Activated T-helper 1 cell treated with anti-CD3 and anti-CD28 coated beads, Interleukin-12 subunit alpha, Interleukin-12 subunit beta, Interleukin-2, Interleukin-4 antibody, amounts not matched to agents 30 ng/mL and 10 ng/mL and 1 ng/mL, durations not matched to agents 14 hours and 24 hours and 36 hours (primary cell): ENCODE results near the gene AURKA. TPM values are rescaled to one million over a fixed set of nuclear protein-coding genes. Genes with fewer than 3 reads are reported as not detected.

Experiments used
- DNase-seq: peaks from one replicate; pipeline ENCODE4 v3.0.0; 2021; ENCODE audit warnings: low spot score
- H3K27ac Mint-ChIP-seq: one replicate; pipeline ENCODE4 v1.8.0; 2021; ENCODE audit warnings: mild to moderate bottlenecking, mixed read lengths
- H3K27me3 Mint-ChIP-seq: one replicate; pipeline ENCODE4 v1.8.0; 2022; ENCODE audit warnings: mild to moderate bottlenecking, moderate library complexity, mixed read lengths; ENCODE audit not compliant: insufficient read depth
- H3K36me3 Mint-ChIP-seq: one replicate; pipeline ENCODE4 v1.8.0; 2021; ENCODE audit warnings: low read depth, mixed read lengths
- H3K4me1 Mint-ChIP-seq: one replicate; pipeline ENCODE4 v1.8.0; 2021; ENCODE audit warnings: low read depth, mixed read lengths
- H3K4me3 Mint-ChIP-seq: one replicate; pipeline ENCODE4 v1.8.0; 2021; ENCODE audit warnings: mild to moderate bottlenecking, moderate library complexity, mixed read lengths
- H3K9me3 Mint-ChIP-seq: one replicate; pipeline ENCODE4 v1.8.0; 2021; ENCODE audit warnings: mixed read lengths
- intact Hi-C: fragments of 100-400 bp; cut with micrococcal nuclease; formaldehyde crosslinking; loops from one replicate; pipeline ENCODE4 v1.15.1; 2024
- total RNA-seq: library from RNA; stranded (reverse); gene quantifications from 2 replicates; pipeline ENCODE4 v1.2.3, GENCODE V29; 2022

Gene AURKA
- total RNA-seq, 1 donor from 2014 or later = 39.2 TPM

- Mint-ChIP-seq H3K4me3 (no peak overlapping the region), H3K27ac (peak overlapping the region; percentile 43), H3K4me1 (peaks cover 59% of the 10 kb centered on the region), H3K27me3 (no peaks in the 10 kb centered on the region), H3K9me3 (no peaks in the 10 kb centered on the region), H3K36me3 (peaks cover 61% of the 10 kb centered on the region)
- no peak for DNase-seq
- intact Hi-C loops = no loop called here
Observed at GRCh38 chr20:56381501-56381900, 10.5 kb downstream of the AURKA start.

GRCh38 chr20:56380375-56380774, 11.6 kb downstream of the AURKA start:
- H3K4me1 Mint-ChIP-seq = peaks cover 60% of the 10 kb centered on the region

GRCh38 chr20:56378386-56378785, 13.6 kb downstream of the AURKA start:
- Mint-ChIP-seq H3K27me3 (no peaks in the 10 kb centered on the region), H3K4me1 (peaks cover 58% of the 10 kb centered on the region), H3K36me3 (peaks cover 56% of the 10 kb centered on the region), H3K9me3 (no peaks in the 10 kb centered on the region), H3K27ac (peak overlapping the region; percentile 70), H3K4me3 (no peak overlapping the region)
- DNase-seq = no peak
- intact Hi-C loops = no loop called here

More at GRCh38 chr20:56380375-56380774, 11.6 kb downstream of the AURKA start:
- intact Hi-C loops = no loop called here
- DNase-seq = no peak
- peak overlapping the region; percentile 48 for H3K27ac Mint-ChIP-seq
- H3K36me3 Mint-ChIP-seq = peaks cover 59% of the 10 kb centered on the region
- H3K27me3 Mint-ChIP-seq = no peaks in the 10 kb centered on the region
- H3K4me3 Mint-ChIP-seq = no peak overlapping the region
- H3K9me3 Mint-ChIP-seq = no peaks in the 10 kb centered on the region

GRCh38 chr20:56376331-56376730, 15.7 kb downstream of the AURKA start:
- H3K27me3 Mint-ChIP-seq = no peaks in the 10 kb centered on the region
- intact Hi-C loops = no loop called here
- H3K9me3 Mint-ChIP-seq = no peaks in the 10 kb centered on the region
- no peak overlapping the region for H3K4me3 Mint-ChIP-seq
- H3K36me3 Mint-ChIP-seq = peaks cover 55% of the 10 kb centered on the region
- peak overlapping the region; percentile 63 for H3K27ac Mint-ChIP-seq
- DNase-seq = no peak
- peaks cover 56% of the 10 kb centered on the region for H3K4me1 Mint-ChIP-seq

- H3K36me3 Mint-ChIP-seq = peaks cover 60% of the 10 kb centered on the region
- no peak overlapping the region for H3K4me3 Mint-ChIP-seq
- H3K9me3 Mint-ChIP-seq = no peaks in the 10 kb centered on the region
- H3K4me1 Mint-ChIP-seq = peaks cover 45% of the 10 kb centered on the region
- no peak for DNase-seq
- no peaks in the 10 kb centered on the region for H3K27me3 Mint-ChIP-seq
- intact Hi-C loops = loop anchor here (2.0 kb wide), 1 partner anchor 19 kb away; the partner anchor contains the start of genes AURKA and CSTF1
- no peak overlapping the region for H3K27ac Mint-ChIP-seq
Observed at GRCh38 chr20:56373942-56374341, 18.1 kb downstream of the AURKA start.

GRCh38 chr20:56372850-56373249, 19.2 kb downstream of the AURKA start:
- DNase-seq = no peak
- no peaks in the 10 kb centered on the region for H3K9me3 Mint-ChIP-seq
- intact Hi-C loops = no loop called here
- peak overlapping the region; percentile 75 for H3K27ac Mint-ChIP-seq
- no peak overlapping the region for H3K4me3 Mint-ChIP-seq
- peaks cover 34% of the 10 kb centered on the region for H3K4me1 Mint-ChIP-seq
- H3K36me3 Mint-ChIP-seq = peaks cover 50% of the 10 kb centered on the region
- no peaks in the 10 kb centered on the region for H3K27me3 Mint-ChIP-seq

GRCh38 chr20:56371977-56372376, 20.0 kb downstream of the AURKA start:
- intact Hi-C loops = loop anchor here (1.0 kb wide), 1 partner anchor 13 kb away; no protein-coding TSS in a partner anchor
- Mint-ChIP-seq H3K36me3 (peaks cover 43% of the 10 kb centered on the region), H3K27ac (no peak overlapping the region), H3K4me1 (peaks cover 34% of the 10 kb centered on the region), H3K9me3 (no peaks in the 10 kb centered on the region), H3K27me3 (no peaks in the 10 kb centered on the region), H3K4me3 (no peak overlapping the region)
- no peak for DNase-seq

GRCh38 chr20:56369179-56369578, 22.8 kb downstream of the AURKA start:
- no peak overlapping the region for H3K27ac Mint-ChIP-seq
- H3K4me1 Mint-ChIP-seq = peaks cover 18% of the 10 kb centered on the region
- DNase-seq = no peak
- intact Hi-C loops = no loop called here
- no peak overlapping the region for H3K4me3 Mint-ChIP-seq
- no peaks in the 10 kb centered on the region for H3K9me3 Mint-ChIP-seq
- peaks cover 31% of the 10 kb centered on the region for H3K36me3 Mint-ChIP-seq
- no peaks in the 10 kb centered on the region for H3K27me3 Mint-ChIP-seq

GRCh38 chr20:56368351-56369134, 23.5 kb downstream of the AURKA start:
- H3K27ac Mint-ChIP-seq = no peak overlapping the region
- no peak for DNase-seq
- H3K9me3 Mint-ChIP-seq = no peaks in the 10 kb centered on the region
- no peaks in the 10 kb centered on the region for H3K27me3 Mint-ChIP-seq
- no peak overlapping the region for H3K4me3 Mint-ChIP-seq
- H3K36me3 Mint-ChIP-seq = peaks cover 29% of the 10 kb centered on the region
- intact Hi-C loops = no loop called here
- H3K4me1 Mint-ChIP-seq = peaks cover 12% of the 10 kb centered on the region

- no peak for DNase-seq
- Mint-ChIP-seq H3K4me1 (peaks cover 7% of the 10 kb centered on the region), H3K27ac (no peak overlapping the region), H3K9me3 (no peaks in the 10 kb centered on the region), H3K36me3 (no peaks in the 10 kb centered on the region), H3K27me3 (no peaks in the 10 kb centered on the region), H3K4me3 (no peak overlapping the region)
- intact Hi-C loops = no loop called here
Observed at GRCh38 chr20:56363491-56363890, 28.5 kb downstream of the AURKA start.

GRCh38 chr20:56362833-56363413, 29.1 kb downstream of the AURKA start:
- H3K27ac Mint-ChIP-seq = no peak overlapping the region
- peaks cover 7% of the 10 kb centered on the region for H3K4me1 Mint-ChIP-seq
- H3K4me3 Mint-ChIP-seq = no peak overlapping the region
- H3K27me3 Mint-ChIP-seq = peaks cover under 1% of the 10 kb centered on the region
- H3K36me3 Mint-ChIP-seq = no peaks in the 10 kb centered on the region
- intact Hi-C loops = no loop called here
- DNase-seq = no peak
- H3K9me3 Mint-ChIP-seq = no peaks in the 10 kb centered on the region

- intact Hi-C loops = no loop called here
- peaks cover 4% of the 10 kb centered on the region for H3K27me3 Mint-ChIP-seq
- no peaks in the 10 kb centered on the region for H3K9me3 Mint-ChIP-seq
- no peaks in the 10 kb centered on the region for H3K36me3 Mint-ChIP-seq
- H3K27ac Mint-ChIP-seq = no peak overlapping the region
- DNase-seq = no peak
- no peak overlapping the region for H3K4me3 Mint-ChIP-seq
- peaks cover 7% of the 10 kb centered on the region for H3K4me1 Mint-ChIP-seq
Observed at GRCh38 chr20:56361900-56362299, 30.1 kb downstream of the AURKA start.

- Mint-ChIP-seq H3K4me1 (peaks cover 7% of the 10 kb centered on the region), H3K9me3 (no peaks in the 10 kb centered on the region), H3K27me3 (peaks cover 5% of the 10 kb centered on the region), H3K27ac (no peak overlapping the region), H3K36me3 (no peaks in the 10 kb centered on the region), H3K4me3 (peak overlapping the region; percentile 85)
- intact Hi-C loops = no loop called here
- DNase-seq = no peak
Observed at GRCh38 chr20:56360908-56361205, 31.2 kb downstream of the AURKA start.
